AG04450 (cell line): ENCODE data around the gene TRMT61A. TPM values are rescaled to one million over a fixed set of nuclear protein-coding genes. Genes with fewer than 3 reads are reported as not detected.
A peak's percentile ranks its signal among the peaks of the same experiment; 100 is the strongest.

Experiments
- CTCF ChIA-PET: fragments of 300-600, 350-600 bp; formaldehyde crosslinking; extraction: SDS; loops from one replicate; lab custom pipeline; 2022; ENCODE audit warnings: antibody characterized with exemption, inconsistent platforms; lab: Charles Lee
- POLR2A ChIA-PET: fragments of 350-600 bp; formaldehyde crosslinking; extraction: SDS; loops from one replicate; lab custom pipeline; 2021; ENCODE audit warnings: antibody characterized with exemption, inconsistent platforms; lab: Yijun Ruan, JAX
- DNase-seq: peaks from one replicate; pipeline ENCODE4 v3.0.0-alpha.2; 2011; ENCODE audit warnings: low read depth, low spot score
- H3K27ac ChIP-seq: one replicate; pipeline ENCODE4 v1.5.1; 2012; ENCODE audit warnings: low read depth, low read length, control low read depth
- H3K27me3 ChIP-seq: one replicate; pipeline ENCODE4 v1.6.0; 2012; ENCODE audit warnings: low read length; ENCODE audit not compliant: control insufficient read depth, insufficient read depth
- H3K4me3 ChIP-seq: 2 replicates; pipeline ENCODE4 v1.5.1; 2011; ENCODE audit warnings: mild to moderate bottlenecking, low read depth, low read length, control low read depth
- H3K9me3 ChIP-seq: 2 replicates; pipeline ENCODE4 v1.5.1; 2012; ENCODE audit warnings: low read length; ENCODE audit not compliant: control insufficient read depth, insufficient read depth
- CTCF ChIP-seq: IDR thresholded peaks from 2 replicates; pipeline ENCODE4 v1.5.1; 2011; ENCODE audit warnings: low read depth, low read length, control low read depth, inconsistent platforms
- polyA plus RNA-seq: library from polyadenylated mRNA; depleted of rRNA; stranded (reverse); fragments of >200 nt; gene quantifications from 2 replicates; pipeline ENCODE4 v1.2.3, GENCODE V29; 2011

Gene TRMT61A
- polyA plus RNA-seq, 1 experiment, result 4.4 TPM

GRCh38 chr14:103519043-103519836 lies 9.8 kb upstream of the TRMT61A start:
- H3K27me3 ChIP-seq, result peaks cover 20% of the 10 kb centered on the region
- no peak for TF ChIP-seq CTCF
- no peak for DNase-seq
- peaks cover 6% of the 10 kb centered on the region for H3K9me3 ChIP-seq
- ChIA-PET POLR2A (interaction anchor here (0.9 to 1.0 kb wide), 2 partner anchors 22 to 28 kb away, joined by 5 read pairs; no protein-coding TSS in a partner anchor), CTCF (interaction anchor here (0.6 to 3.1 kb wide), 18 partner anchors 9 to 103 kb away, joined by 3 to 29 read pairs (median 7); partner anchors contain the start of genes BAG5 and TRMT61A)
- no peak overlapping the region for H3K4me3 ChIP-seq
- no peak overlapping the region for H3K27ac ChIP-seq

GRCh38 chr14:103519837-103520212 lies 9.2 kb upstream of the TRMT61A start:
- ChIA-PET POLR2A (no interaction called here), CTCF (interaction anchor here (1.2 to 3.1 kb wide), 4 partner anchors 9 to 48 kb away, joined by 7 to 29 read pairs (median 17); partner anchors contain the start of gene TRMT61A)
- no peak overlapping the region for H3K27ac ChIP-seq
- no peak overlapping the region for H3K4me3 ChIP-seq
- DNase-seq, result no peak
- TF ChIP-seq CTCF, result no peak
- H3K9me3 ChIP-seq, result peaks cover 6% of the 10 kb centered on the region
- peaks cover 20% of the 10 kb centered on the region for H3K27me3 ChIP-seq

- CTCF ChIA-PET, result interaction anchor here (1.4 kb wide), 1 partner anchor 10 kb away, joined by 5 read pairs; no protein-coding TSS in a partner anchor
These were observed 8.7 kb upstream of the TRMT61A start for GRCh38 chr14:103520269-103520656.

GRCh38 chr14:103520657-103521437 lies 8.1 kb upstream of the TRMT61A start:
- CTCF ChIA-PET, result interaction anchor here (0.7 to 1.4 kb wide), 4 partner anchors 9 to 34 kb away, joined by 3 to 5 read pairs (median 4); no protein-coding TSS in a partner anchor
- Histone ChIP-seq H3K9me3 (peaks cover 6% of the 10 kb centered on the region), H3K27ac (no peak overlapping the region), H3K4me3 (peak overlapping the region; percentile 41), H3K27me3 (peaks cover 20% of the 10 kb centered on the region)
- POLR2A ChIA-PET, result interaction anchor here (0.8 to 1.0 kb wide), 2 partner anchors 8 to 26 kb away, joined by 4 to 5 read pairs; partner anchors contain the start of gene TRMT61A
- TF ChIP-seq CTCF, result peak; percentile 55
- no peak for DNase-seq

More at GRCh38 chr14:103520269-103520656, 8.7 kb upstream of the TRMT61A start:
- Histone ChIP-seq H3K9me3 (peaks cover 6% of the 10 kb centered on the region), H3K4me3 (no peak overlapping the region), H3K27me3 (peaks cover 20% of the 10 kb centered on the region), H3K27ac (no peak overlapping the region)
- no peak for DNase-seq
- no peak for TF ChIP-seq CTCF
- POLR2A ChIA-PET, result interaction anchor here (1.0 kb wide), 1 partner anchor 9 kb away, joined by 4 read pairs; the partner anchor contains the start of gene TRMT61A
